K562 (cell line): Measurements from ENCODE around the gene MAP2K7. TPM values are rescaled to one million over a fixed set of nuclear protein-coding genes. Genes with fewer than 3 reads are reported as not detected.

Source experiments
- CBX5 ChIP-seq: IDR thresholded peaks from 2 replicates; pipeline ENCODE4 v1.6.1; 2014; ENCODE audit warnings: low read depth, borderline replicate concordance
- ESRRA ChIP-seq: fragments of 450-650 bp; IDR thresholded peaks from 2 replicates; pipeline ENCODE4 v1.6.1; 2014; ENCODE audit warnings: low read depth, mild to moderate bottlenecking, moderate library complexity, borderline replicate concordance
- FOXK2 ChIP-seq, 2 experiments: fragments of 450-650 bp; IDR thresholded peaks in 1 of 2; conservative IDR thresholded peaks in 1 of 2; 2 replicates each; pipeline ENCODE4 v1.6.1; 2016; ENCODE audit warnings: low read depth in 2 of 2, mild to moderate bottlenecking in 1 of 2
- HCFC1 ChIP-seq: IDR thresholded peaks from 2 replicates; pipeline ENCODE4 v1.6.1; 2012; ENCODE audit warnings: low read depth, low read length, improper control_type of control experiment
- KDM5B ChIP-seq: fragments of 200-600 bp; sonication (generic); IDR thresholded peaks from 2 replicates; pipeline ENCODE4 v1.6.1; 2012; ENCODE audit warnings: low read depth, mild to moderate bottlenecking, moderate library complexity, low read length, control low read depth, inconsistent platforms; ENCODE audit not compliant: insufficient replicate concordance
- PML ChIP-seq: IDR thresholded peaks from 2 replicates; pipeline ENCODE4 v1.6.1; 2012; ENCODE audit warnings: low read length, inconsistent platforms
- POLR2G ChIP-seq: fragments of 200-400 bp; formaldehyde crosslinking; IDR thresholded peaks from 2 replicates; pipeline ENCODE4 v1.6.1; 2017; ENCODE audit warnings: low read depth, mild to moderate bottlenecking, antibody characterized with exemption, low read length, moderate library complexity
- RBBP5 ChIP-seq: fragments of 200-600 bp; sonication (generic); IDR thresholded peaks from 2 replicates; pipeline ENCODE4 v1.6.1; 2012; ENCODE audit warnings: borderline replicate concordance, mild to moderate bottlenecking, low read length, control low read depth, inconsistent platforms; ENCODE audit not compliant: insufficient read depth, poor library complexity, severe bottlenecking
- RNF2 ChIP-seq: sonication (generic); IDR thresholded peaks from 2 replicates; pipeline ENCODE4 v1.6.1; 2016
- SLC30A9 ChIP-seq: fragments of 250-450 bp; sonication (Bioruptor Pico); IDR thresholded peaks from 2 replicates; pipeline ENCODE4 v1.8.0; 2022; ENCODE audit warnings: mild to moderate bottlenecking, moderate library complexity
- ZBTB1 ChIP-seq: sonication (generic); formaldehyde crosslinking; IDR thresholded peaks from 2 replicates; pipeline ENCODE4 v1.8.1; 2023; ENCODE audit warnings: missing genetic modification reagents, low read depth, mild to moderate bottlenecking, borderline replicate concordance
- ZEB2 ChIP-seq: fragments of 450-650 bp; IDR thresholded peaks from 2 replicates; pipeline ENCODE4 v1.6.1; 2016
- ZNF133 ChIP-seq: fragments of 250-450 bp; sonication (Bioruptor Pico); IDR thresholded peaks from 2 replicates; pipeline ENCODE4 v1.4.0; 2020; ENCODE audit warnings: mild to moderate bottlenecking
- ZNF23 ChIP-seq: fragments of 250-450 bp; sonication (Bioruptor Pico); IDR thresholded peaks from 2 replicates; pipeline ENCODE4 v1.4.0; 2020; ENCODE audit warnings: mild to moderate bottlenecking
- ZNF77 ChIP-seq: fragments of 250-450 bp; sonication (Bioruptor Pico); IDR thresholded peaks from 2 replicates; pipeline ENCODE4 v1.5.0; 2020
- polyA plus RNA-seq, 8 experiments: library from polyadenylated mRNA; depleted of rRNA in 4 of 8; stranded (reverse) in 5 of 8; unstranded in 3 of 8; fragments of >200 nt; fragmentation: Nextera tagmentation in 2 of 8; fragmentation: Illumina TruSeq in 1 of 8; extraction: Ambion mirVana in 2 of 8; extraction: Trizol in 1 of 8; gene quantifications; 2 replicates each; pipeline versions ENCODE4 v1.2.1 to v1.2.3, GENCODE V29; 2011 to 2014; ENCODE audit warnings: inconsistent platforms in 1 of 8, missing spikeins in 1 of 8
- total RNA-seq, 7 experiments: library from RNA; depleted of rRNA in 6 of 7; stranded (reverse); fragments of >200 nt in 6 of 7; fragmentation: Illumina TruSeq in 2 of 7; extraction: Trizol in 2 of 7; gene quantifications; 2 replicates each; pipeline versions ENCODE4 v1.2.1 to v1.2.3, GENCODE V29; 2011 to 2021; ENCODE audit warnings: low replicate concordance in 1 of 7
- TF ChIP-seq, protein P1 (sequence below): fragments of 250-450 bp; sonication (Bioruptor Pico); IDR thresholded peaks from 2 replicates; pipeline ENCODE4 v1.5.0; 2021; ENCODE audit warnings: mild to moderate bottlenecking, borderline replicate concordance
- TF ChIP-seq, protein P2 (sequence below): fragments of 450-650 bp; IDR thresholded peaks from 2 replicates; pipeline ENCODE4 v1.6.1; 2016; ENCODE audit warnings: antibody characterized with exemption
- TF ChIP-seq, protein P3 (sequence below), 3 experiments: IDR thresholded peaks in 2 of 3; conservative IDR thresholded peaks in 1 of 3; 2 replicates each; pipeline ENCODE4 v1.5.1; 2011 to 2012; ENCODE audit warnings: low read length in 3 of 3, mild to moderate bottlenecking in 3 of 3, control low read depth in 2 of 3, improper control_type of control experiment in 1 of 3, inconsistent platforms in 1 of 3, low read depth in 1 of 3, mixed read lengths in 1 of 3, moderate library complexity in 1 of 3; ENCODE audit not compliant: insufficient read depth in 2 of 3
- TF ChIP-seq, protein P4 (sequence below): fragments of 250-450 bp; sonication (Bioruptor Pico); IDR thresholded peaks from 2 replicates; pipeline ENCODE4 v1.4.0; 2020; ENCODE audit warnings: mild to moderate bottlenecking, moderate library complexity, borderline replicate concordance

MAP2K7 gene
- total and polyA plus RNA-seq, 9 of the 15 experiments (the other 6 are each of a cell fraction or from before 2014, with no cell fraction given): 0.51 to 45.8 (median 14.1) TPM

DNA sequence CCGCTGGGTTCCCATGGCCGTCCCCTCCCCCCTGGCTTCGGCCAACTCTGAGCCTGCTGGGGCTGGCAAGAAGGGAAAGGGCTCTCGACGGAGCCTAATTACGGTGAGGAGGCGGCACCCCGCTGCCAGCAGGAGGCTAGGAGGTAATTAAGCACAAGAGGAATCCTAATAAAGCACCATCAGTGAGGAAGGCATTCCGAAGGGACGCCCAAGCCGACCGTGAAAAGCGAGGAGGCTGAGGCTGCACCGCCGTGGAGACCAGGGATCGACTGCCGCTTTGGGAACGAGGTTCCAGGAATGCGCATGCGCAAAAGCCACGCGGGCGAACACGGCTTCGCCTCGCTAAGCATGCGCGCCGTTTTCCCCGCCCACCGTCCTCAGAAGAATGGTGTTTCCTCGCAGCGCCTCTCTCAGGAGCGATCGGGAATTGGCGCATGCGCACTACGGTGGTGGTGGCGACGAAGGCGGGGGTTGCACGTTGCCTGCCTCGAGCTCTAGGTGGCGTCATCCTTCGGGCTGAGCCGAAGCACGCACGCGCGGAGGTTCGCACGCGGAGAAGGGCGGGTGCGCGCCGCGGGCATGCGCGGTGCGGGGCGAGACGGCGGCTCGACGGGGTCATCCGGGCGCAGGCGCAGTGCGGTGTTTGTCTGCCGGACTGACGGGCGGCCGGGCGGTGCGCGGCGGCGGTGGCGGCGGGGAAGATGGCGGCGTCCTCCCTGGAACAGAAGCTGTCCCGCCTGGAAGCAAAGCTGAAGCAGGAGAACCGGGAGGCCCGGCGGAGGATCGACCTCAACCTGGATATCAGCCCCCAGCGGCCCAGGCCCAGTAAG, at the start of gene MAP2K7 (continued):
- TF ChIP-seq ZNF77 (no peak), ZNF23 (no peak), KDM5B (peak; percentile 88), PML (peak; percentile 68; the same call in 1 of the 2 replicates), ESRRA (peak; percentile 71), ZBTB1 (CRISPR knock-in tag) (no peak), RNF2 (peak; percentile 68), FOXK2 (conservative IDR thresholded peaks at IDR 0.05 in 1 of 2, IDR thresholded peaks at IDR 0.05 in 1 of 2; ENCODE audit: low read depth in 2 of 2) (peak; percentile 72 to 76; a peak in 2 of 4 replicates), SLC30A9 (CRISPR knock-in tag) (no peak), ZEB2 (no peak), ZNF133 (CRISPR knock-in tag) (no peak), CBX5 (0 out of 2 replicates have a peak, but pooled peaks have one; percentile 49), HCFC1 (peak; percentile 73), RBBP5 (peak; percentile 66), POLR2G (peak; percentile 93)
- TF ChIP-seq, protein P1, sequence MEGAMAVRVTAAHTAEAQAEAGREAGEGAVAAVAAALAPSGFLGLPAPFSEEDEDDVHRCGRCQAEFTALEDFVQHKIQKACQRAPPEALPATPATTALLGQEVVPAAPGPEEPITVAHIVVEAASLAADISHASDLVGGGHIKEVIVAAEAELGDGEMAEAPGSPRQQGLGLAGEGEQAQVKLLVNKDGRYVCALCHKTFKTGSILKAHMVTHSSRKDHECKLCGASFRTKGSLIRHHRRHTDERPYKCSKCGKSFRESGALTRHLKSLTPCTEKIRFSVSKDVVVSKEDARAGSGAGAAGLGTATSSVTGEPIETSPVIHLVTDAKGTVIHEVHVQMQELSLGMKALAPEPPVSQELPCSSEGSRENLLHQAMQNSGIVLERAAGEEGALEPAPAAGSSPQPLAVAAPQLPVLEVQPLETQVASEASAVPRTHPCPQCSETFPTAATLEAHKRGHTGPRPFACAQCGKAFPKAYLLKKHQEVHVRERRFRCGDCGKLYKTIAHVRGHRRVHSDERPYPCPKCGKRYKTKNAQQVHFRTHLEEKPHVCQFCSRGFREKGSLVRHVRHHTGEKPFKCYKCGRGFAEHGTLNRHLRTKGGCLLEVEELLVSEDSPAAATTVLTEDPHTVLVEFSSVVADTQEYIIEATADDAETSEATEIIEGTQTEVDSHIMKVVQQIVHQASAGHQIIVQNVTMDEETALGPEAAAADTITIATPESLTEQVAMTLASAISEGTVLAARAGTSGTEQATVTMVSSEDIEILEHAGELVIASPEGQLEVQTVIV: no peak
- TF ChIP-seq, protein P2, sequence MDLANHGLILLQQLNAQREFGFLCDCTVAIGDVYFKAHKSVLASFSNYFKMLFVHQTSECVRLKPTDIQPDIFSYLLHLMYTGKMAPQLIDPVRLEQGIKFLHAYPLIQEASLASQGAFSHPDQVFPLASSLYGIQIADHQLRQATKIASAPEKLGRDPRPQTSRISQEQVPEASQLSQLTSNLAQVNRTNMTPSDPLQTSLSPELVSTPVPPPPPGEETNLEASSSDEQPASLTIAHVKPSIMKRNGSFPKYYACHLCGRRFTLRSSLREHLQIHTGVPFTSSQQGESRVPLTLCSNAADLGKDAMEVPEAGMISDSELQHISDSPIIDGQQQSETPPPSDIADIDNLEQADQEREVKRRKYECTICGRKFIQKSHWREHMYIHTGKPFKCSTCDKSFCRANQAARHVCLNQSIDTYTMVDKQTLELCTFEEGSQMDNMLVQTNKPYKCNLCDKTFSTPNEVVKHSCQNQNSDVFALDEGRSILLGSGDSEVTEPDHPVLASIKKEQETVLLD: peak; percentile 100
- TF ChIP-seq, protein P3, sequence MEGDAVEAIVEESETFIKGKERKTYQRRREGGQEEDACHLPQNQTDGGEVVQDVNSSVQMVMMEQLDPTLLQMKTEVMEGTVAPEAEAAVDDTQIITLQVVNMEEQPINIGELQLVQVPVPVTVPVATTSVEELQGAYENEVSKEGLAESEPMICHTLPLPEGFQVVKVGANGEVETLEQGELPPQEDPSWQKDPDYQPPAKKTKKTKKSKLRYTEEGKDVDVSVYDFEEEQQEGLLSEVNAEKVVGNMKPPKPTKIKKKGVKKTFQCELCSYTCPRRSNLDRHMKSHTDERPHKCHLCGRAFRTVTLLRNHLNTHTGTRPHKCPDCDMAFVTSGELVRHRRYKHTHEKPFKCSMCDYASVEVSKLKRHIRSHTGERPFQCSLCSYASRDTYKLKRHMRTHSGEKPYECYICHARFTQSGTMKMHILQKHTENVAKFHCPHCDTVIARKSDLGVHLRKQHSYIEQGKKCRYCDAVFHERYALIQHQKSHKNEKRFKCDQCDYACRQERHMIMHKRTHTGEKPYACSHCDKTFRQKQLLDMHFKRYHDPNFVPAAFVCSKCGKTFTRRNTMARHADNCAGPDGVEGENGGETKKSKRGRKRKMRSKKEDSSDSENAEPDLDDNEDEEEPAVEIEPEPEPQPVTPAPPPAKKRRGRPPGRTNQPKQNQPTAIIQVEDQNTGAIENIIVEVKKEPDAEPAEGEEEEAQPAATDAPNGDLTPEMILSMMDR (IDR thresholded peaks at IDR 0.05 in 2 of 3, conservative IDR thresholded peaks at IDR 0.05 in 1 of 3; ENCODE audit: insufficient read depth in 2 of 3, low read depth in 1 of 3, low read length in 3 of 3): peak; percentile 87 to 97 (median 96)
- TF ChIP-seq, protein P4, sequence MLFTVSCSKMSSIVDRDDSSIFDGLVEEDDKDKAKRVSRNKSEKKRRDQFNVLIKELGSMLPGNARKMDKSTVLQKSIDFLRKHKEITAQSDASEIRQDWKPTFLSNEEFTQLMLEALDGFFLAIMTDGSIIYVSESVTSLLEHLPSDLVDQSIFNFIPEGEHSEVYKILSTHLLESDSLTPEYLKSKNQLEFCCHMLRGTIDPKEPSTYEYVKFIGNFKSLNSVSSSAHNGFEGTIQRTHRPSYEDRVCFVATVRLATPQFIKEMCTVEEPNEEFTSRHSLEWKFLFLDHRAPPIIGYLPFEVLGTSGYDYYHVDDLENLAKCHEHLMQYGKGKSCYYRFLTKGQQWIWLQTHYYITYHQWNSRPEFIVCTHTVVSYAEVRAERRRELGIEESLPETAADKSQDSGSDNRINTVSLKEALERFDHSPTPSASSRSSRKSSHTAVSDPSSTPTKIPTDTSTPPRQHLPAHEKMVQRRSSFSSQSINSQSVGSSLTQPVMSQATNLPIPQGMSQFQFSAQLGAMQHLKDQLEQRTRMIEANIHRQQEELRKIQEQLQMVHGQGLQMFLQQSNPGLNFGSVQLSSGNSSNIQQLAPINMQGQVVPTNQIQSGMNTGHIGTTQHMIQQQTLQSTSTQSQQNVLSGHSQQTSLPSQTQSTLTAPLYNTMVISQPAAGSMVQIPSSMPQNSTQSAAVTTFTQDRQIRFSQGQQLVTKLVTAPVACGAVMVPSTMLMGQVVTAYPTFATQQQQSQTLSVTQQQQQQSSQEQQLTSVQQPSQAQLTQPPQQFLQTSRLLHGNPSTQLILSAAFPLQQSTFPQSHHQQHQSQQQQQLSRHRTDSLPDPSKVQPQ (CRISPR knock-in tag): no peak; the same call in 1 of the 2 replicates
